KBM-7 (cell line): Measurements from ENCODE around the gene MRPL47.
"Not testable (repeated sequence)": the region's sequence is repeated elsewhere in the genome, so short reads cannot be mapped to it uniquely, and the experiment has no call there.

Experiments
- DNase-seq: peaks from one replicate; pipeline ENCODE4 v3.0.0-alpha.2; 2015
- in situ Hi-C: fragments of 300-500 bp; cut with MboI; formaldehyde crosslinking; loops from 2 replicates; pipeline ENCODE4 v1.14.3; 2020; ENCODE audit warnings: low sequenced_read_pairs, low pct_unique_long_range_greater_than_20kb, mixed read lengths

The MRPL47 gene

DNA sequence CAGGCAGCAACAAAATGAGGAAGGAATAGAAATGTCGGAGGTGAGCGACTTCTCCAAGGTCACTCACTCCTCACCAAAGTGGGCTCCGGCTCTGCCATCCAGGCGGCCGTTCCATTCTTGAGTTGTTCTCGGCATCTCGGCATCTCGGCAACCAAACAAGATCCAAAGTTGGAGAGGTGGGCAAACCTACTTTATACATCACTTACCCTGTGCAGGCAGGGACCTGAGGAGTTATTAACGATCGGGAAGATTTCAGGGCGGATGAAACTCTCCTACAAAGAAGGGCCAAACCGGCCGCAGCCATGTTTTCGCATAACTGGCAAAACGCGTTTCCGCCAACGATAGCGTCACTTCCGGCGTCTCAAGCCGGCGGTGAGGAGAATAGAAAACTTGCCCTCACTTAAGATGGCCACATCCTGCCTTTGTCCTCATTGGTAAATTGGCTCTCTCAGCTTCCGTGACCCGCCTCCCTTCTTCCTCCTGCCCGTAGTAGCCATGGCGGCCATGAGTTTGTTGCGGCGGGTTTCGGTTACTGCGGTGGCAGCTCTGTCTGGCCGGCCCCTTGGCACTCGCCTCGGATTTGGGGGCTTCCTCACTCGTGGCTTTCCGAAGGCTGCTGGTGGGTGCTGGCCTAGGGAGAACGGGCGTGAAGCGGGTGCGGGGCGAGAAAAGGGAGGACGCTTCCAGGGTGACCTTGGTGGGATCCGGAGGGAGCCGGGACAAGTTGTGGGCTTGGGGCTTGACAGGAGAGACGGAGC is at the start of gene MRPL47, which contains the start of gene NDUFB5:
Gene MRPL47, minus strand, starts transcription at position 318 of the 758 bp plus-strand sequence. Its CDS starts 14 bp downstream, at position 304.
Gene NDUFB5, plus strand, starts transcription at position 474 of the 758 bp plus-strand sequence. Its CDS starts 22 bp downstream, at position 496.
- in situ Hi-C loops = no loop called here
- peak; percentile 98 for DNase-seq

DNA sequence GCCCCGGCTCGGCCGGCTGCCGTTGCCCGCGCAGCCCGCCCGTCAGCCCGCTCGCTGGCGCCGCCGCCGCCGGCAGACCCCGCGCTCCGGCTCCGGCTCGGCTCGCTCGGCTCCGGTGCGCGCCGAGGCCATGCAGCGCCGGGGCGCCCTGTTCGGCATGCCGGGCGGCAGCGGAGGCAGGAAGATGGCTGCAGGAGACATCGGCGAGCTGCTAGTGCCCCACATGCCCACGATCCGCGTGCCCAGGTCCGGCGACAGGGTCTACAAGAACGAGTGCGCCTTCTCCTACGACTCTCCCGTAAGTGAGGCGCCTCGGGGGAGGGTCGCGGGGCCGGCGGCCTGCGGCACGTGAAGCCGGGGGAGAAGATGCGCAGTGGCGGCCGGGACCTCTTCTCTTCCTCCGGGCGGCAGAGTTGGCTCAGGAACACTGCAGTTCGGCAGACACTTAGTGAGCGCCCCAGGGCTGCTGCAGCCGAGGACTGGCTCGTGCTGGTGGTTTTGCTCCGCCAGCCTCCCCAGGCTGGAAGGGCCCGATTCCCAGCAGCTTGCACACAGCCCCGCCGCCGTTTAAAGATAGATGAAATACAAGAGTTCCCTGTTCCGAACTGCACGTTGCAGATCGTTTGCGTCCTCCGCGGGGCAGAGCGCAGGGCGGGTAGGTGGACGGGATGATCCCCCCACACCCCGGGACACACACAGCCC is 48.8 kb upstream of the MRPL47 start:
- peak; percentile 79 for DNase-seq
- in situ Hi-C loops = no loop called here

- in situ Hi-C loops = no loop called here
- peak; percentile 80 for DNase-seq
Observed at GRCh38 chr3:179652447-179653095, 48.1 kb upstream of the MRPL47 start, which contains the start of gene USP13. Gene USP13, plus strand, starts transcription at chr3:179653040. Its CDS starts 186 bp downstream, at chr3:179653226.

GRCh38 chr3:179651687-179652446 is 47.4 kb upstream of the MRPL47 start:
- no peak for DNase-seq
- in situ Hi-C loops = no loop called here

DNA sequence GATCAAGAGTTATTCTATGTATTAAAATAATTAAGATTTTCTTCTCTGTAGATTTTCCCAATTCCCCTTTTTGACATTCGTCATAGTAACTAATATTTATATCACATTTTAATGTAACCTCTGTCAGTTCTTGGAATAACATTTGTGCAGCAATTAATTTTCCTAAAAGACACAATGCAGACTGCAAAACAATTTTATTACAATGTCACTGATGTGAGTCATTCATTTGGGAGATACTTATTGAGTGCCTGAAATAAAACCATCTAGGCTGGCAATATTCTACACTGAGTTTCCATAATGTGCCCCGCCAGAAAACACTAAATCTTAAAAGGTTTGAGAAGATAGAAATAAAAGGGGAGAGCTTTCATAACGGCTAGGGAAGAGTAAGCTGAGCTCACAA is 41.7 kb upstream of the MRPL47 start:
- in situ Hi-C loops = no loop called here
- DNase-seq = no peak

GRCh38 chr3:179643837-179644236 is 39.4 kb upstream of the MRPL47 start:
- DNase-seq, in situ Hi-C loops: not testable (repeated sequence)

DNA sequence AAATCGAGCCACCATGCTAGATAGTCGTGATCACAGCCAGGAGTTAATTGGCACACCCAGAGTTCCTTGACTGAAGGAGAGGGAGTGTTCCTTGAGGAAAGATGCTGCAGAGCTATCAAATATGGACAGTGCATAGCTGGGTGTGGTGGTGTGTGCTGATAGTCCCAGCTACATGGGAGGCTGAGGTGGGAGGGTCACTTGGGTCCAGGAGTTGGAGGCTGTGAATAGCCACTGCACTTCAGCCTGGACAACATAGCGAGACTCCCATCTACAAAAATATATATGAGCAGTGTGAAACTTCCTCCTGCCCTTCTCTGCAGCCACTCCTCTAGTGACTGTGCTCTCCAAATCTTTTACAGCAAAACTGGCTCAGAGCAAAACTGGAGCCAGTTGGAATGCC is 38.4 kb upstream of the MRPL47 start:
- DNase-seq = no peak
- in situ Hi-C loops = no loop called here

- no peak for DNase-seq
- in situ Hi-C loops = no loop called here
Observed at GRCh38 chr3:179640469-179640868, 36.0 kb upstream of the MRPL47 start.

DNA sequence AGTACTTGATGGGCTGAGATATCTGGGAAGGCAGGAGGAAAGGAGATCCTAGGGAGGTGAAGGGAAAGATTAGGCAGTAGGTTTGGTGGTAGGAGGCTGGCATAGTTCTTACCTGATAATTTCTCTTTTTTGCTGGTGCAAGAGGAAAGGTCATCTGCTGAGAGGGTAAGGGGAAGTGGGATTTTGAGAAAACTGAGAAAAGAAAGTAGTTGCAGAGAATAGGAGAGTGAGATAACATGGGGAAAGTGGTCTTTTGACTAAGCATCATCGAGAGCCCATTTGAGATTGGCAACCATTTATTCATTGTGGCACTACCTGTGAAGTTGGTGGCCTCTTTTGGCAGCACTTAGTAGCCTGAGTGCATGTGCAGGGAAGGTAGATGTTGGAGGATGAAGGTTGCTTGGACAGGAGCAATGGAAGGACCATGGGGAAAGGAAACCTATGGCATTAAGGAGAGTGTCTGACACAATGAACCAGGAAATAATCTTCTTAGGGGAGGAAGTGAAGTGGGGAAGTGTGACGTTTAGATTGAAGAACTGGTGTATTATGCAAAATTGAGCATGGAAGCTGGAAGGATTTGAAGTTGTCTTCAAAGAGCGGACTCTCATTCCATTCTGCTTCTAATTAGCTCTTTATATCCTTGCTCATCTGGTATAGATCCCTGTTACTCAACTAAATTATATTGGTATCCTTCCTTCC is 26.5 kb upstream of the MRPL47 start:
- in situ Hi-C loops = no loop called here
- no peak for DNase-seq

- DNase-seq = peak; percentile 25
- in situ Hi-C loops = no loop called here
Observed at GRCh38 chr3:179624451-179624850, 20.0 kb upstream of the MRPL47 start.

DNA sequence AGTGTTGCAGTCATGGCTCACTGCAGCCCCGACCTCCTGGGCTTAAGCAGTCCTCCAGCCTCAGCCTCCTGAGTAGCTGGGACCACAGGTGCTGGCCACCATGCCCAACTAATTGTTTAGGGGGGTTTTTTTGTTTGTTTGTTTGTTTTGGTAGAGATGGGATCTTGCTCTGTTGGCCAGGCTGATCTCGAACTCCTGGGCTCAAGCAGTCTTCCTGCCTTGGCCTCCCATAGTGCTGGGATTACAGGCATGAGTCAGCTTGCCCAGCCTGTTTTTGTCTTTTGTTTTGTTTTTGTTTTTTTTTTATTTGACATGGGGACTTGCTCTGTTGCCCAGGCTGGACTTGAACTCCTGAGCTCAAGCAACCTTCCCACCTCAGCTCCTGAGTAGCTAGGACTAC is 17.6 kb upstream of the MRPL47 start:
- in situ Hi-C loops = no loop called here
- DNase-seq = no peak

- DNase-seq = no peak
Observed at GRCh38 chr3:179615458-179616173, 11.2 kb upstream of the MRPL47 start.

DNA sequence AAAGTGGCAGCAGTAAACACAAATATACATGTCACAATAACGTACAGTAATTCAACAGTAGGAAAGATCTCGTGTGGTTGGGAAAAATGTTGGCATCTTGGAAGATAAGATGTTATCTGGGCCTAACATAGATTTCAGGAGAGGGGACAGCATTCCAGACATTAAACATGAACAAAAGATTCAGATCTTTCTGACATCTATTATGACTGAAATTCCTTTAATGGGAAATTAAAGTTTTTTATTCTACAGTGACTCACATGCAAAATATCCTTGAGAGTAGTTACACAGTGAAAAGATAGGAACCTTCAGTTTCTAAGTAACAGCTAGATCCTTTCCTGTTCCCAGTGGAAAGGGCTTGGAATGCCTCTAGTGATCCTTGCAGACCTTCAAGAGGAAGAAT is 9.4 kb upstream of the MRPL47 start:
- DNase-seq = no peak
- in situ Hi-C loops = no loop called here

More at GRCh38 chr3:179615458-179616173, 11.2 kb upstream of the MRPL47 start:
- in situ Hi-C loops = no loop called here

- in situ Hi-C loops = no loop called here
Observed at GRCh38 chr3:179610066-179610465, 5.6 kb upstream of the MRPL47 start.

GRCh38 chr3:179608931-179609720 is 4.7 kb upstream of the MRPL47 start:
- DNase-seq = peak; percentile 66
- in situ Hi-C loops = no loop called here

More at GRCh38 chr3:179610066-179610465, 5.6 kb upstream of the MRPL47 start:
- no peak for DNase-seq

- in situ Hi-C loops = no loop called here
- DNase-seq = no peak
Observed at GRCh38 chr3:179606534-179607085, 2.2 kb upstream of the MRPL47 start.

DNA sequence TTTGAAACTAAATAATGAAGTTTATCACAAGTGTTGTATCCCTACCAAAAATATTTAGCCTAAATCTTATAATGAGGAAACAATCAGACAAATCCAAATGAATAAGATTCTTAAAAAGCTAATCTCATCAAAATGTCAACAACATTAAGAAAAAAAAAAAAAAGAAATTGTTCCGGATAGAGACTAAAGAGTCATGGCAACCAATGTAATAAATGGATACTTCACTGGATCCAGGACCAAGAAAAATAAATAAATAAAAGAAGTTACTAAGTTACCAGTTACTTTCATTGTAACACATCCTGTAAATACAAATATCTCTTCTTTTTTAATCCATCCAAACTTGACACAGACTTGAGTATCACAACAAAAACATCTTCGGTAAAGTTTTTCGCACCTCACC is 607 bp downstream of the MRPL47 start:
- no peak for DNase-seq
- in situ Hi-C loops = no loop called here
